Endodermal cell (in vitro differentiated cells): ENCODE measurements around the gene BPHL. TPM values are rescaled to one million over a fixed set of nuclear protein-coding genes. Genes with fewer than 3 reads are reported as not detected.
"Not testable (repeated sequence)": the region's sequence is repeated elsewhere in the genome, so short reads cannot be mapped to it uniquely, and the experiment has no call there.

ENCODE experiments used
- DNase-seq: peaks from one replicate; pipeline ENCODE4 v3.0.0-alpha.2; 2017
- H3K27ac ChIP-seq: 2 replicates; pipeline ENCODE4 v1.5.1; 2013; ENCODE audit warnings: mild to moderate bottlenecking, low read depth, low read length, moderate library complexity
- H3K27me3 ChIP-seq: 2 replicates; pipeline ENCODE4 v1.6.1; 2013; ENCODE audit warnings: mild to moderate bottlenecking, low read length, moderate library complexity; ENCODE audit not compliant: insufficient read depth, control insufficient read depth, poor library complexity, severe bottlenecking
- H3K36me3 ChIP-seq: 2 replicates; pipeline ENCODE4 v1.7.0; 2013; ENCODE audit warnings: mild to moderate bottlenecking, low read length, moderate library complexity; ENCODE audit not compliant: control insufficient read depth, insufficient read depth
- H3K4me1 ChIP-seq: one replicate; pipeline ENCODE4 v1.7.0; 2013; ENCODE audit warnings: low read length; ENCODE audit not compliant: control insufficient read depth, insufficient read depth
- H3K4me3 ChIP-seq: 2 replicates; pipeline ENCODE4 v1.5.1; 2013; ENCODE audit warnings: mild to moderate bottlenecking, low read length, moderate library complexity
- H3K9ac ChIP-seq: 2 replicates; pipeline ENCODE4 v1.6.1; 2013; ENCODE audit warnings: mild to moderate bottlenecking, low read length, moderate library complexity; ENCODE audit not compliant: poor library complexity, severe bottlenecking; ENCODE audit errors: extremely low read depth
- H3K9me3 ChIP-seq: 2 replicates; pipeline ENCODE4 v1.6.1; 2013; ENCODE audit warnings: mild to moderate bottlenecking, low read length, moderate library complexity; ENCODE audit not compliant: control insufficient read depth
- H3K27ac Mint-ChIP-seq: 2 replicates; pipeline ENCODE4 v1.8.0; 2020; ENCODE audit warnings: mixed read lengths
- H3K27me3 Mint-ChIP-seq: 2 replicates; pipeline ENCODE4 v1.8.0; 2021; ENCODE audit warnings: mild to moderate bottlenecking, mixed read lengths; ENCODE audit not compliant: insufficient read depth
- H3K36me3 Mint-ChIP-seq: 2 replicates; pipeline ENCODE4 v1.8.0; 2020; ENCODE audit warnings: low read depth, mixed read lengths
- H3K4me1 Mint-ChIP-seq: 2 replicates; pipeline ENCODE4 v1.8.0; 2020; ENCODE audit warnings: mixed read lengths
- H3K4me3 Mint-ChIP-seq: 2 replicates; pipeline ENCODE4 v1.8.0; 2020; ENCODE audit warnings: mild to moderate bottlenecking, moderate library complexity, mixed read lengths
- H3K9me3 Mint-ChIP-seq: 2 replicates; pipeline ENCODE4 v1.8.0; 2020; ENCODE audit warnings: mild to moderate bottlenecking, mixed read lengths
- WGBS, 2 experiments: methylation state at CpG; one replicate each; pipeline versions ENCODE4 v1.1.5 to v1.1.7; 2013; ENCODE audit warnings: missing lambda C conversion rate in 2 of 2, mixed read lengths in 1 of 2; ENCODE audit not compliant: insufficient coverage in 1 of 2, insufficient read length in 1 of 2; 5-methylcytosine and 5-hydroxymethylcytosine counted together
- total RNA-seq, 2 donors: library from RNA; stranded (reverse); fragmentation: NEBNext Ultra II Directional in 1 of 2; extraction: Animal tissue kit (Norgen Biotek cat#: 25700) in 1 of 2; gene quantifications; 2 replicates in 1 of 2; 3 replicates in 1 of 2; pipeline ENCODE4 v1.2.1, GENCODE V29; 2021
- TF ChIP-seq, protein P1 (sequence below): fragments of 200-600 bp; sonication (generic); conservative IDR thresholded peaks from 2 replicates; pipeline ENCODE4 v1.5.0; 2021; ENCODE audit warnings: antibody characterized with exemption, mild to moderate bottlenecking

BPHL gene
- total RNA-seq, 2 donors from 2014 or later: 42.8 to 42.9 TPM

- H3K36me3 Mint-ChIP-seq: peaks cover 62% of the 10 kb centered on the region
- Histone ChIP-seq H3K27me3 (no peaks in the 10 kb centered on the region), H3K27ac (no peak overlapping the region), H3K4me3 (no peak overlapping the region), H3K36me3 (peaks cover 59% of the 10 kb centered on the region), H3K4me1 (no peaks in the 10 kb centered on the region), H3K9ac (no peak overlapping the region), H3K9me3 (peaks cover 12% of the 10 kb centered on the region)
- peaks cover 3% of the 10 kb centered on the region for H3K9me3 Mint-ChIP-seq
- peaks cover 3% of the 10 kb centered on the region for H3K4me1 Mint-ChIP-seq
- no peak overlapping the region for H3K4me3 Mint-ChIP-seq
- TF ChIP-seq, protein P1, sequence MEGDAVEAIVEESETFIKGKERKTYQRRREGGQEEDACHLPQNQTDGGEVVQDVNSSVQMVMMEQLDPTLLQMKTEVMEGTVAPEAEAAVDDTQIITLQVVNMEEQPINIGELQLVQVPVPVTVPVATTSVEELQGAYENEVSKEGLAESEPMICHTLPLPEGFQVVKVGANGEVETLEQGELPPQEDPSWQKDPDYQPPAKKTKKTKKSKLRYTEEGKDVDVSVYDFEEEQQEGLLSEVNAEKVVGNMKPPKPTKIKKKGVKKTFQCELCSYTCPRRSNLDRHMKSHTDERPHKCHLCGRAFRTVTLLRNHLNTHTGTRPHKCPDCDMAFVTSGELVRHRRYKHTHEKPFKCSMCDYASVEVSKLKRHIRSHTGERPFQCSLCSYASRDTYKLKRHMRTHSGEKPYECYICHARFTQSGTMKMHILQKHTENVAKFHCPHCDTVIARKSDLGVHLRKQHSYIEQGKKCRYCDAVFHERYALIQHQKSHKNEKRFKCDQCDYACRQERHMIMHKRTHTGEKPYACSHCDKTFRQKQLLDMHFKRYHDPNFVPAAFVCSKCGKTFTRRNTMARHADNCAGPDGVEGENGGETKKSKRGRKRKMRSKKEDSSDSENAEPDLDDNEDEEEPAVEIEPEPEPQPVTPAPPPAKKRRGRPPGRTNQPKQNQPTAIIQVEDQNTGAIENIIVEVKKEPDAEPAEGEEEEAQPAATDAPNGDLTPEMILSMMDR: no peak
- 91 to 97% methylated on average over 6 to 8 of the region's 9 CpGs for WGBS, 2 experiments
- H3K27me3 Mint-ChIP-seq: no peaks in the 10 kb centered on the region
- H3K27ac Mint-ChIP-seq: no peak overlapping the region
- DNase-seq: no peak
Observed at GRCh38 chr6:3077430-3077829, 41.1 kb upstream of the BPHL start.

- H3K4me3 ChIP-seq, H3K4me1 Mint-ChIP-seq, H3K27ac ChIP-seq, H3K4me1 ChIP-seq, DNase-seq, H3K27me3 ChIP-seq, H3K9me3 Mint-ChIP-seq, H3K27ac Mint-ChIP-seq, H3K9ac ChIP-seq, H3K4me3 Mint-ChIP-seq, H3K27me3 Mint-ChIP-seq: not testable (repeated sequence)
- H3K36me3 ChIP-seq: peaks cover 69% of the 10 kb centered on the region
- 94 to 96% methylated on average over 8 of the region's 8 CpGs for WGBS, 2 experiments
- H3K36me3 Mint-ChIP-seq: peaks cover 68% of the 10 kb centered on the region
- H3K9me3 ChIP-seq: peaks cover 17% of the 10 kb centered on the region
Observed at GRCh38 chr6:3078952-3079351, 39.6 kb upstream of the BPHL start.

GRCh38 chr6:3079682-3080081 lies 38.8 kb upstream of the BPHL start:
- Mint-ChIP-seq H3K4me3 (no peak overlapping the region), H3K36me3 (peaks cover 73% of the 10 kb centered on the region), H3K27ac (no peak overlapping the region), H3K4me1 (peaks cover 3% of the 10 kb centered on the region), H3K9me3 (peaks cover 4% of the 10 kb centered on the region), H3K27me3 (no peaks in the 10 kb centered on the region)
- no peak for DNase-seq
- H3K9me3 ChIP-seq: peaks cover 22% of the 10 kb centered on the region
- peaks cover 75% of the 10 kb centered on the region for H3K36me3 ChIP-seq
- 100% methylated on average over 1 of the region's 1 CpG; no CpG with 5 or more reads in 1 of the 2 experiments for WGBS, 2 experiments
- TF ChIP-seq, protein P1: no peak
- no peak overlapping the region for H3K9ac ChIP-seq
- H3K4me1 ChIP-seq: no peaks in the 10 kb centered on the region
- no peak overlapping the region for H3K27ac ChIP-seq
- no peaks in the 10 kb centered on the region for H3K27me3 ChIP-seq
- H3K4me3 ChIP-seq: no peak overlapping the region

- peaks cover 95% of the 10 kb centered on the region for H3K36me3 ChIP-seq
- Mint-ChIP-seq H3K27me3 (no peaks in the 10 kb centered on the region), H3K9me3 (peaks cover 25% of the 10 kb centered on the region), H3K36me3 (peaks cover 92% of the 10 kb centered on the region), H3K4me3 (no peak overlapping the region), H3K4me1 (no peaks in the 10 kb centered on the region), H3K27ac (no peak overlapping the region)
- H3K9me3 ChIP-seq: peaks cover 44% of the 10 kb centered on the region
- no peaks in the 10 kb centered on the region for H3K4me1 ChIP-seq
- H3K9ac ChIP-seq: no peak overlapping the region
- no peak overlapping the region for H3K4me3 ChIP-seq
- H3K27ac ChIP-seq: no peak overlapping the region
- DNase-seq: no peak
- H3K27me3 ChIP-seq: no peaks in the 10 kb centered on the region
- TF ChIP-seq, protein P1: no peak
- WGBS, 2 experiments: 83 to 97% methylated on average over 2 to 5 of the region's 5 CpGs
Observed at GRCh38 chr6:3081960-3082359, 36.6 kb upstream of the BPHL start.
